ENCODE results near the gene SH3YL1. TPM values are rescaled to one million over a fixed set of nuclear protein-coding genes. Genes with fewer than 3 reads are reported as not detected.

The SH3YL1 gene
- total RNA-seq, 1 experiment from 2014 or later, result 84.7 TPM

DNA sequence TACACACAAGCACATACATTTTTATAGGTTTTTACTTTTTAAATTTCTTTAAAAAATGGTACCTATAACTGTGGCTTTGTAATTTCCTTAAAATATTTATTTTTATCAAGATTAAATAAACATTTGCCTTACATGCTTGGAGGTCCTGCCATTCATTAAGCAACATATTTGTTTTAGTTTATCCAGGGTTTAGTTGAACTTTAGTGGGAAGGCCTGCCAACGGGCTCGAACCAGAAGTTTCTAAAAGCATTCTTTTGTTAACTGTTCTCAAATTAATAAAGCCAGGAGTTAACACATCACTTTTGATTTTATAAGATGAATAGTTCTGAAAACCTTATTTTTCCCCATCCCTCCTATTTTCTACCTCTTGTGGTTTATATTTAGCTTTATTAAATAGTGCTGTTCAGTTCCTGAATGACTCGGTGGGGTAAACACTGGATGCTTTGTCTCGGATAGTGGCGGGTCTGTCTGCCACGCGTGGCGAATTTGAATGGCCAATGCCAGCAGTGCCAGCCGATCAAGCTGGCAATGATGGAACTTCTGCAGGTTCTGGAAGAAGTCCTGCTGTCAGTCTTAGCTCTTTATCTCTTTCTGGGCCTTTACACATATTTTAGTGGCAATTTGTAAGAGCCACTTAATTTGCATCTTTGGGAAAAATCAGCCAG lies 32.2 kb downstream of the SH3YL1 start:
- Histone ChIP-seq H3K27ac (no peak overlapping the region), H3K79me2 (ENCODE audit: low read depth) (no peaks in the 10 kb centered on the region), H3K36me3 (ENCODE audit: low read depth) (peaks cover 24% of the 10 kb centered on the region), H3K4me3 (no peak overlapping the region), H3K4me1 (replicated peaks; ENCODE audit: insufficient read depth) (no peaks in the 10 kb centered on the region), H3F3A (ENCODE audit: insufficient read depth, low read depth) (no peaks in the 10 kb centered on the region), H3K9me2 (ENCODE audit: insufficient read depth) (no peaks in the 10 kb centered on the region), H4K20me1 (ENCODE audit: insufficient read depth) (no peaks in the 10 kb centered on the region), H3K27me3 (ENCODE audit: insufficient read depth, low read depth) (no peaks in the 10 kb centered on the region), H2AFZ (no peak overlapping the region), H3K9me3 (ENCODE audit: insufficient read depth, low read depth) (peaks cover 2% of the 10 kb centered on the region; the same call in 1 of the 2 replicates), H3K4me2 (no peak overlapping the region)
- no TSS peak for BruUV-seq (replicated peaks)
- ChIA-PET POLR2A (ENCODE audit: unreplicated experiment) (no interaction called here), CTCF (no interaction called here)
- TF ChIP-seq, protein P1, sequence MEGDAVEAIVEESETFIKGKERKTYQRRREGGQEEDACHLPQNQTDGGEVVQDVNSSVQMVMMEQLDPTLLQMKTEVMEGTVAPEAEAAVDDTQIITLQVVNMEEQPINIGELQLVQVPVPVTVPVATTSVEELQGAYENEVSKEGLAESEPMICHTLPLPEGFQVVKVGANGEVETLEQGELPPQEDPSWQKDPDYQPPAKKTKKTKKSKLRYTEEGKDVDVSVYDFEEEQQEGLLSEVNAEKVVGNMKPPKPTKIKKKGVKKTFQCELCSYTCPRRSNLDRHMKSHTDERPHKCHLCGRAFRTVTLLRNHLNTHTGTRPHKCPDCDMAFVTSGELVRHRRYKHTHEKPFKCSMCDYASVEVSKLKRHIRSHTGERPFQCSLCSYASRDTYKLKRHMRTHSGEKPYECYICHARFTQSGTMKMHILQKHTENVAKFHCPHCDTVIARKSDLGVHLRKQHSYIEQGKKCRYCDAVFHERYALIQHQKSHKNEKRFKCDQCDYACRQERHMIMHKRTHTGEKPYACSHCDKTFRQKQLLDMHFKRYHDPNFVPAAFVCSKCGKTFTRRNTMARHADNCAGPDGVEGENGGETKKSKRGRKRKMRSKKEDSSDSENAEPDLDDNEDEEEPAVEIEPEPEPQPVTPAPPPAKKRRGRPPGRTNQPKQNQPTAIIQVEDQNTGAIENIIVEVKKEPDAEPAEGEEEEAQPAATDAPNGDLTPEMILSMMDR (conservative IDR thresholded peaks at IDR 0.05), result no peak
- TF ChIP-seq EZH2 (IDR thresholded peaks at IDR 0.05; ENCODE audit: low read depth), result no peak
- intact Hi-C loops (cut with micrococcal nuclease; ENCODE audit: unreplicated experiment), result no loop called here
- no peak for DNase-seq

DNA sequence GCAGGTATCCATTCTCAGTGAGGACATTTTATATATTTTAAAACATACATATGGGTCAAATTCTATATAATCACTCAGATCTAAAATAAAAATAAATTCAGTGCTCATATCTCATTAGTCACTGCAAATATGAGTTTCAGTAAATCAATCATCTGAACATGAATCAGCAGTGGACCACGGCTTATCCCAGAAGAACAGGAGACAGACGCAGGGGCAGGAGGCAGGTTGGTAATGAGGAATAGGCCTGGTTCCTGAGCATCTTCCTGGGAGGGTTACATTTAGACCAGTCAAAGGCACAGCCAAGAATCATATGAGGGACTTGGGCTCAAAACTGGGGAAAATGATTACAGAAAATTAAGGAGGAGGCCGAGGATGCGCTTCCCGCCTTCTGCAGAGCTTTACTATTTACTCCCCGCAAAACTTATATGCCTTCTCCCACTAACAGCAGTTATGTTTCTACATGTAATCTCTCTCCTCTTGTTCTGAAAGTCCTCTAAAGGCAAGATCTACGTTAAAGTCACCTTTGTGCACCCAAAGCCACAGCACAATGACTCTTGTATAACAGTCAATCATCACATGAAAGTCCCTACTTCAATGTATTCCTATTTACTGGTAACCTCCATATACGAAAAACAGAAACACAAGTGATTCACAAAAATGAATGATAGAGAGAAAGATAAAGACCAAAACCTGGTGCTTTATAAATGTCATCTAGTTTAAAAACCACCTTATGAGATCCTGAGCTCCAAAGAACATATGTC lies 35.1 kb downstream of the SH3YL1 start:
- TF ChIP-seq, protein P1 (conservative IDR thresholded peaks at IDR 0.05), result no peak
- no peak for TF ChIP-seq EZH2 (IDR thresholded peaks at IDR 0.05; ENCODE audit: low read depth)
- H3K79me2 ChIP-seq (ENCODE audit: low read depth), result no peaks in the 10 kb centered on the region
- ChIA-PET CTCF (no interaction called here), POLR2A (ENCODE audit: unreplicated experiment) (no interaction called here)
- H3K4me2 ChIP-seq, result no peak overlapping the region
- no peaks in the 10 kb centered on the region for H3K27me3 ChIP-seq (ENCODE audit: insufficient read depth, low read depth)
- H3K27ac ChIP-seq, result no peak overlapping the region
- H2AFZ ChIP-seq, result no peak overlapping the region
- peaks cover 31% of the 10 kb centered on the region for H3K36me3 ChIP-seq (ENCODE audit: low read depth)
- BruUV-seq (replicated peaks), result no TSS peak
- no peaks in the 10 kb centered on the region for H3K4me1 ChIP-seq (replicated peaks; ENCODE audit: insufficient read depth)
- no peak overlapping the region for H3K4me3 ChIP-seq
- no peaks in the 10 kb centered on the region for H3K9me2 ChIP-seq (ENCODE audit: insufficient read depth)
- intact Hi-C loops (cut with micrococcal nuclease; ENCODE audit: unreplicated experiment), result no loop called here
- H3F3A ChIP-seq (ENCODE audit: insufficient read depth, low read depth), result no peaks in the 10 kb centered on the region
- no peaks in the 10 kb centered on the region for H4K20me1 ChIP-seq (ENCODE audit: insufficient read depth)
- DNase-seq, result no peak
- no peaks in the 10 kb centered on the region for H3K9me3 ChIP-seq (ENCODE audit: insufficient read depth, low read depth)

DNA sequence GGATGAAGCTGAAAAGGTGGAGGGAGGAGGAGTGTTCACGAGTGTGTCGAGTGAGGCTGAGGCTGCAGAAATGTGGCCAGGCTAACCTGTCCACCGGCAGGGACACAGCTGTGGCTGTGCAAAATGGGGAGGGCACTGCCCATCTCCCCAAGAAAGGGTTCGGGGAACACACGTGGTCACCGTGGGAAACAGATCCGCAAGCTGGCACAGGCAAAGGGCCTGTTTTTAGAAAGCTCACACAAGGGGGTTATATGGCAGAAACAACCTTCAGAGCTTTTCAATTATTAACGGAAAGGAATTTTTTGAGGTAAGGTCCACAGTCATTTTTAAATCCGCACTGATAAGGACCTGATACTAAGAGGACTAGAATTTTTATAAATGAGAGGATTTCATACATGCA lies 35.7 kb downstream of the SH3YL1 start:
- H3K79me2 ChIP-seq (ENCODE audit: low read depth), result no peaks in the 10 kb centered on the region
- TF ChIP-seq, protein P1 (conservative IDR thresholded peaks at IDR 0.05), result no peak
- TF ChIP-seq EZH2 (IDR thresholded peaks at IDR 0.05; ENCODE audit: low read depth), result no peak
- intact Hi-C loops (cut with micrococcal nuclease; ENCODE audit: unreplicated experiment), result no loop called here
- H3K9me2 ChIP-seq (ENCODE audit: insufficient read depth), result no peaks in the 10 kb centered on the region
- H3K4me3 ChIP-seq, result no peak overlapping the region
- ChIA-PET CTCF (no interaction called here), POLR2A (ENCODE audit: unreplicated experiment) (no interaction called here)
- no peaks in the 10 kb centered on the region for H3K4me1 ChIP-seq (replicated peaks; ENCODE audit: insufficient read depth)
- no peak overlapping the region for H3K4me2 ChIP-seq
- peaks cover 32% of the 10 kb centered on the region for H3K36me3 ChIP-seq (ENCODE audit: low read depth)
- BruUV-seq (replicated peaks), result no TSS peak
- H4K20me1 ChIP-seq (ENCODE audit: insufficient read depth), result no peaks in the 10 kb centered on the region
- H3F3A ChIP-seq (ENCODE audit: insufficient read depth, low read depth), result no peaks in the 10 kb centered on the region
- no peak overlapping the region for H2AFZ ChIP-seq
- no peaks in the 10 kb centered on the region for H3K9me3 ChIP-seq (ENCODE audit: insufficient read depth, low read depth)
- DNase-seq, result no peak
- H3K27me3 ChIP-seq (ENCODE audit: insufficient read depth, low read depth), result no peaks in the 10 kb centered on the region
- no peak overlapping the region for H3K27ac ChIP-seq
